Neural cell (in vitro differentiated cells): ENCODE results near the gene RITA1. TPM values are rescaled to one million over a fixed set of nuclear protein-coding genes. Genes with fewer than 3 reads are reported as not detected.
A peak's percentile ranks its signal among the peaks of the same experiment; 100 is the strongest.

Source experiments
- H2AFZ ChIP-seq: fragments of 200-600, 300-800 bp; sonication (generic), shearing (Covaris generic); 2 replicates; pipeline ENCODE4 v1.6.0; 2014; ENCODE audit warnings: low read depth, mild to moderate bottlenecking, antibody characterized with exemption, low read length, moderate library complexity
- H3F3A ChIP-seq: fragments of 200-600 bp; shearing (Covaris generic); 2 replicates; pipeline ENCODE4 v1.6.1; 2016; ENCODE audit warnings: mild to moderate bottlenecking, moderate library complexity, mixed read lengths, antibody characterized with exemption, low read length; ENCODE audit not compliant: insufficient read depth, poor library complexity, severe bottlenecking
- H3K27ac ChIP-seq: fragments of 200-600, 300-800 bp; sonication (generic), shearing (Covaris generic); 2 replicates; pipeline ENCODE4 v1.5.1; 2014; ENCODE audit warnings: mild to moderate bottlenecking, low read length, moderate library complexity
- H3K27me3 ChIP-seq: fragments of 300-800, 200-600 bp; sonication (generic), shearing (Covaris generic); 2 replicates; pipeline ENCODE4 v1.6.0; 2014; ENCODE audit warnings: mild to moderate bottlenecking, low read depth, low read length, moderate library complexity; ENCODE audit not compliant: insufficient read depth
- H3K36me3 ChIP-seq: fragments of 300-800, 200-600 bp; sonication (generic), shearing (Covaris generic); 2 replicates; pipeline ENCODE4 v1.5.1; 2014; ENCODE audit warnings: mild to moderate bottlenecking, antibody characterized with exemption, low read length, moderate library complexity; ENCODE audit not compliant: insufficient read depth
- H3K4me2 ChIP-seq: fragments of 300-800, 200-600 bp; sonication (generic), shearing (Covaris generic); 2 replicates; pipeline ENCODE4 v1.6.0; 2014; ENCODE audit warnings: mild to moderate bottlenecking, low read length
- H3K4me3 ChIP-seq: fragments of 300-800, 200-600 bp; sonication (generic), shearing (Covaris generic); 2 replicates; pipeline ENCODE4 v1.5.1; 2014; ENCODE audit warnings: mild to moderate bottlenecking, low read length, moderate library complexity
- H3K79me2 ChIP-seq: fragments of 200-600 bp; shearing (Covaris generic); replicated peaks from 2 replicates; pipeline ENCODE4 v1.6.0; 2014; ENCODE audit warnings: mild to moderate bottlenecking, low read length, moderate library complexity; ENCODE audit not compliant: insufficient read depth
- H3K9ac ChIP-seq: fragments of 300-800, 200-600 bp; sonication (generic), shearing (Covaris generic); 2 replicates; pipeline ENCODE4 v1.6.1; 2016; ENCODE audit warnings: mild to moderate bottlenecking, low read length, mixed read lengths
- H3K9me2 ChIP-seq: fragments of 200-600 bp; shearing (Covaris generic); 2 replicates; pipeline ENCODE4 v1.6.1; 2016; ENCODE audit warnings: mild to moderate bottlenecking, low read length, mixed read lengths; ENCODE audit not compliant: insufficient read depth
- H3K9me3 ChIP-seq: fragments of 200-600, 300-800 bp; sonication (generic), shearing (Covaris generic); 2 replicates; pipeline ENCODE4 v1.6.1; 2016; ENCODE audit warnings: mild to moderate bottlenecking, mixed run types, low read length, moderate library complexity, mixed read lengths
- H4K20me1 ChIP-seq: fragments of 200-600 bp; shearing (Covaris generic); 2 replicates; pipeline ENCODE4 v1.6.1; 2016; ENCODE audit warnings: mild to moderate bottlenecking, mixed run types; ENCODE audit not compliant: insufficient read depth
- CTCF ChIP-seq: fragments of 450-650 bp; IDR thresholded peaks from 2 replicates; pipeline ENCODE4 v1.5.1; 2014; ENCODE audit warnings: antibody characterized with exemption, mild to moderate bottlenecking, moderate library complexity; ENCODE audit not compliant: poor library complexity, severe bottlenecking
- EP300 ChIP-seq: fragments of 450-650 bp; conservative IDR thresholded peaks from 2 replicates; pipeline ENCODE4 v1.6.1; 2014; ENCODE audit warnings: antibody characterized with exemption, mild to moderate bottlenecking, moderate library complexity; ENCODE audit not compliant: poor library complexity, severe bottlenecking
- EZH2 ChIP-seq: fragments of 200-600, 300-800 bp; shearing (Covaris generic), sonication (generic); IDR thresholded peaks from 2 replicates; pipeline ENCODE4 v1.6.1; 2014; ENCODE audit warnings: antibody characterized with exemption, low read length, borderline replicate concordance, mild to moderate bottlenecking; ENCODE audit not compliant: insufficient read depth, poor library complexity, severe bottlenecking
- MXI1 ChIP-seq: fragments of 450-650 bp; conservative IDR thresholded peaks from 2 replicates; pipeline ENCODE4 v1.6.1; 2014; ENCODE audit warnings: antibody characterized with exemption, mild to moderate bottlenecking; ENCODE audit not compliant: poor library complexity, severe bottlenecking
- POLR2AphosphoS5 ChIP-seq: IDR thresholded peaks from 2 replicates; pipeline ENCODE4 v1.6.1; 2012
- RAD21 ChIP-seq: fragments of 450-650 bp; conservative IDR thresholded peaks from 2 replicates; pipeline ENCODE4 v1.6.1; 2014; ENCODE audit warnings: antibody characterized with exemption, mild to moderate bottlenecking, moderate library complexity
- REST ChIP-seq: IDR thresholded peaks from 2 replicates; pipeline ENCODE4 v1.6.1; 2012; ENCODE audit warnings: borderline replicate concordance
- SMC3 ChIP-seq: fragments of 450-650 bp; conservative IDR thresholded peaks from 2 replicates; pipeline ENCODE4 v1.6.1; 2014; ENCODE audit warnings: antibody characterized with exemption, mild to moderate bottlenecking, moderate library complexity; ENCODE audit not compliant: poor library complexity
- TAF1 ChIP-seq: IDR thresholded peaks from 2 replicates; pipeline ENCODE4 v1.6.1; 2012; ENCODE audit warnings: low read depth
- polyA minus RNA-seq: library from RNA; depleted of rRNA, polyadenylated mRNA; stranded (reverse); fragments of >200 nt; gene quantifications from 2 replicates; pipeline ENCODE4 v1.2.3, GENCODE V29; 2014
- polyA plus RNA-seq: library from polyadenylated mRNA; depleted of rRNA; stranded (reverse); fragments of >200 nt; gene quantifications from 2 replicates; pipeline ENCODE4 v1.2.3, GENCODE V29; 2014

RITA1 gene
- polyA plus RNA-seq, result 22.8 and 23.3 TPM in 2 replicates
- polyA minus RNA-seq, result 21.4 and 23.9 TPM in 2 replicates

- H3K9me2 ChIP-seq, result no peaks in the 10 kb centered on the region
- peak within 1 kb of the TSS; percentile 91 for H3K4me2 ChIP-seq
- H2AFZ ChIP-seq, result peak within 1 kb of the TSS; percentile 80
- H3K27me3 ChIP-seq, result no peaks in the 10 kb centered on the region
- no peaks in the 10 kb centered on the region for H3F3A ChIP-seq
- peak; percentile 22 for TF ChIP-seq RAD21
- peak; percentile 72 for TF ChIP-seq REST
- no peak for TF ChIP-seq CTCF
- TF ChIP-seq SMC3, result peak; percentile 42
- peak; percentile 97 for TF ChIP-seq MXI1
- TF ChIP-seq EP300, result peak; percentile 37
- peak; percentile 35 for TF ChIP-seq POLR2AphosphoS5
- TF ChIP-seq TAF1, result peak; percentile 88
- no peak for TF ChIP-seq EZH2
- peak within 1 kb of the TSS; percentile 77 for H3K27ac ChIP-seq
- H3K9ac ChIP-seq, result peak within 1 kb of the TSS; percentile 83
- H3K36me3 ChIP-seq, result no peaks in the 10 kb centered on the region
- no peaks in the 10 kb centered on the region for H3K9me3 ChIP-seq
- no peaks in the 10 kb centered on the region for H4K20me1 ChIP-seq
- peak within 1 kb of the TSS; percentile 90 for H3K4me3 ChIP-seq
- peaks cover 13% of the 10 kb centered on the region for H3K79me2 ChIP-seq
Observed at GRCh38 chr12:113185180-113186032, at the start of gene RITA1, which contains the start of gene DDX54. Gene RITA1 (plus strand): TSS chr12:113185721. CDS start chr12:113186747, 1,026 bp downstream. Gene DDX54 (minus strand): TSS chr12:113185478. CDS start chr12:113185451, 27 bp downstream.

GRCh38 chr12:113136128-113136989 is 49.2 kb upstream of the RITA1 start:
- Histone ChIP-seq H3K36me3 (no peaks in the 10 kb centered on the region), H4K20me1 (no peaks in the 10 kb centered on the region), H3K79me2 (no peaks in the 10 kb centered on the region), H3K9me2 (no peaks in the 10 kb centered on the region), H3K9ac (no peak overlapping the region), H3K27ac (no peak overlapping the region), H3K4me3 (peak overlapping the region; percentile 21), H3K27me3 (peaks cover 28% of the 10 kb centered on the region), H3K4me2 (no peak overlapping the region), H2AFZ (no peak overlapping the region), H3F3A (no peaks in the 10 kb centered on the region), H3K9me3 (no peaks in the 10 kb centered on the region)
- TF ChIP-seq RAD21, result no peak
- TF ChIP-seq CTCF, result no peak
- TF ChIP-seq SMC3, result no peak
- TF ChIP-seq POLR2AphosphoS5, result no peak
- no peak for TF ChIP-seq EZH2
